Liver (tissue), 9 donors: ENCODE measurements around the gene KIAA1755. TPM values are rescaled to one million over a fixed set of nuclear protein-coding genes. Genes with fewer than 3 reads are reported as not detected.
A peak's percentile ranks its signal among the peaks of the same experiment; 100 is the strongest.

ENCODE experiments used
- DNase-seq: peaks from one replicate; pipeline ENCODE4 v3.0.0-alpha.2; 2017; ENCODE audit warnings: low spot score
- H3K27ac ChIP-seq, 2 donors: one replicate each; pipeline ENCODE4 v1.7.0; 2013; ENCODE audit warnings: inconsistent platforms in 2 of 2, low read length in 2 of 2, control low read depth in 1 of 2, low read depth in 1 of 2, mild to moderate bottlenecking in 1 of 2
- H3K27me3 ChIP-seq, 4 donors: one replicate each; pipeline versions ENCODE4 v1.6.1 to v1.7.0; 2013; ENCODE audit warnings: low read length in 3 of 4, inconsistent platforms in 1 of 4, mild to moderate bottlenecking in 1 of 4, moderate library complexity in 1 of 4; ENCODE audit not compliant: control insufficient read depth in 4 of 4, insufficient read depth in 4 of 4
- H3K36me3 ChIP-seq, 4 donors: one replicate each; pipeline versions ENCODE4 v1.6.1 to v1.7.0; 2013; ENCODE audit warnings: low read length in 3 of 4, mild to moderate bottlenecking in 3 of 4, low read depth in 1 of 4, moderate library complexity in 1 of 4; ENCODE audit not compliant: control insufficient read depth in 4 of 4, insufficient read depth in 3 of 4
- H3K4me1 ChIP-seq, 4 donors: one replicate each; pipeline versions ENCODE4 v1.6.1 to v1.7.0; 2013; ENCODE audit warnings: low read length in 3 of 4, mild to moderate bottlenecking in 3 of 4, moderate library complexity in 1 of 4; ENCODE audit not compliant: control insufficient read depth in 4 of 4, insufficient read depth in 4 of 4
- H3K4me3 ChIP-seq, 3 donors: one replicate each; pipeline versions ENCODE4 v1.6.1 to v1.7.0; 2013; ENCODE audit warnings: low read length in 3 of 3, control low read depth in 1 of 3, low read depth in 1 of 3, mild to moderate bottlenecking in 1 of 3
- H3K9ac ChIP-seq, 2 donors: one replicate each; pipeline ENCODE4 v1.7.0; 2013; ENCODE audit warnings: low read length in 2 of 2, mild to moderate bottlenecking in 2 of 2, moderate library complexity in 2 of 2, control low read depth in 1 of 2, low read depth in 1 of 2
- H3K9me3 ChIP-seq, 4 donors: one replicate each; pipeline versions ENCODE4 v1.6.1 to v1.7.0; 2013; ENCODE audit warnings: low read length in 3 of 4; ENCODE audit not compliant: control insufficient read depth in 4 of 4
- CTCF ChIP-seq: fragments of 150-350 bp; IDR thresholded peaks from 2 replicates; pipeline ENCODE4 v1.5.1; 2017; ENCODE audit warnings: improper control_type of control experiment, low read depth, low read length; ENCODE audit not compliant: missing input control
- EGR1 ChIP-seq, 2 donors: IDR thresholded peaks; 2 replicates each; pipeline ENCODE4 v1.6.1; 2016 to 2018; ENCODE audit warnings: antibody characterized with exemption in 2 of 2, low read depth in 2 of 2
- FOXA1 ChIP-seq: IDR thresholded peaks from 2 replicates; pipeline ENCODE4 v1.6.1; 2016; ENCODE audit warnings: antibody characterized with exemption
- FOXA2 ChIP-seq: IDR thresholded peaks from 2 replicates; pipeline ENCODE4 v1.6.1; 2016; ENCODE audit warnings: antibody characterized with exemption
- GABPA ChIP-seq, 2 donors: IDR thresholded peaks in 1 of 2; conservative IDR thresholded peaks in 1 of 2; 2 replicates each; pipeline ENCODE4 v1.6.1; 2016; ENCODE audit warnings: antibody characterized with exemption in 2 of 2, mild to moderate bottlenecking in 1 of 2, moderate library complexity in 1 of 2
- HNF4A ChIP-seq, 2 donors: conservative IDR thresholded peaks; 2 replicates each; pipeline ENCODE4 v1.6.1; 2016; ENCODE audit warnings: antibody characterized with exemption in 2 of 2, mild to moderate bottlenecking in 2 of 2
- HNF4G ChIP-seq: IDR thresholded peaks from 2 replicates; pipeline ENCODE4 v1.6.1; 2016; ENCODE audit warnings: antibody characterized with exemption
- JUND ChIP-seq, 2 donors: IDR thresholded peaks; 2 replicates each; pipeline ENCODE4 v1.6.1; 2016; ENCODE audit warnings: antibody characterized with exemption in 2 of 2
- NR2F2 ChIP-seq: IDR thresholded peaks from 2 replicates; pipeline ENCODE4 v1.6.1; 2016; ENCODE audit warnings: antibody characterized with exemption
- RAD21 ChIP-seq, 2 donors: IDR thresholded peaks; 2 replicates each; pipeline ENCODE4 v1.6.1; 2016; ENCODE audit warnings: antibody characterized with exemption in 2 of 2, mild to moderate bottlenecking in 2 of 2
- RXRA ChIP-seq, 2 donors: IDR thresholded peaks; 2 replicates each; pipeline ENCODE4 v1.6.1; 2017 to 2018; ENCODE audit warnings: antibody characterized with exemption in 2 of 2, mild to moderate bottlenecking in 1 of 2
- SP1 ChIP-seq: IDR thresholded peaks from 2 replicates; pipeline ENCODE4 v1.6.1; 2018; ENCODE audit warnings: antibody characterized with exemption, mild to moderate bottlenecking
- TAF1 ChIP-seq: conservative IDR thresholded peaks from 2 replicates; pipeline ENCODE4 v1.6.1; 2016; ENCODE audit warnings: antibody characterized with exemption, mild to moderate bottlenecking
- YY1 ChIP-seq: IDR thresholded peaks from 2 replicates; pipeline ENCODE4 v1.6.1; 2016; ENCODE audit warnings: antibody characterized with exemption, mild to moderate bottlenecking
- ZBTB33 ChIP-seq: IDR thresholded peaks from 2 replicates; pipeline ENCODE4 v1.6.1; 2016; ENCODE audit warnings: antibody characterized with exemption
- WGBS: extraction: QIAGEN DNeasy Blood & Tissue Kit; methylation state at CpG from one replicate; pipeline ENCODE4 v1.1.7; 2013; 5-methylcytosine and 5-hydroxymethylcytosine counted together
- polyA plus RNA-seq, 2 donors: library from polyadenylated mRNA; stranded (reverse) in 1 of 2; unstranded in 1 of 2; fragments of 200-250 nt in 1 of 2; fragments of >200 nt in 1 of 2; fragmentation: Nextera tagmentation in 1 of 2; extraction: Ambion mirVana in 1 of 2; gene quantifications; one replicate each; pipeline versions ENCODE4 v1.2.1 to v1.2.3, GENCODE V29; 2013 to 2015
- total RNA-seq, 2 donors: library from RNA; depleted of rRNA; stranded (reverse); fragments of >200 nt; gene quantifications; one replicate each; pipeline ENCODE4 v1.2.3, GENCODE V29; 2014
- TF ChIP-seq, protein P1 (sequence below): IDR thresholded peaks from 2 replicates; pipeline ENCODE4 v1.6.1; 2016; ENCODE audit warnings: antibody characterized with exemption, mild to moderate bottlenecking
- TF ChIP-seq, protein P2 (sequence below): IDR thresholded peaks from 2 replicates; pipeline ENCODE4 v1.6.1; 2016; ENCODE audit warnings: antibody characterized with exemption
- TF ChIP-seq, protein P3 (sequence below): IDR thresholded peaks from 2 replicates; pipeline ENCODE4 v1.6.1; 2016; ENCODE audit warnings: antibody characterized with exemption
- donor health status: healthy.
- donor health status: healthy.
- donor health status: healthy.
- donor health status: healthy.
- donor health status: healthy.

Gene KIAA1755
- total and polyA plus RNA-seq, 4 donors = 0.09 to 1.4 (median 0.81) TPM

GRCh38 chr20:38246357-38247165 is 14.0 kb downstream of the KIAA1755 start:
- Histone ChIP-seq H3K4me3 (no peak overlapping the region), H3K27me3 (no peaks in the 10 kb centered on the region), H3K27ac (peak overlapping the region; percentile 9 to 53), H3K9me3 (peaks cover 4 to 14% (median 5%) of the 10 kb centered on the region in 4 donors), H3K36me3 (no peaks in the 10 kb centered on the region), H3K9ac (no peak overlapping the region), H3K4me1 (peaks cover 9 to 17% (median 11%) of the 10 kb centered on the region in 4 donors)
- WGBS = 39% methylated on average over 14 of the region's 14 CpGs
- DNase-seq = no peak
- TF ChIP-seq GABPA (IDR thresholded peaks at IDR 0.05 in 1 of 2, conservative IDR thresholded peaks at IDR 0.05 in 1 of 2) (no peak), JUND (IDR thresholded peaks at IDR 0.05) (no peak), FOXA1 (no peak), RXRA (IDR thresholded peaks at IDR 0.05) (peak; percentile 53 to 73), CTCF (no peak), EGR1 (IDR thresholded peaks at IDR 0.05; ENCODE audit: low read depth in 2 of 2) (no peak), HNF4G (no peak), HNF4A (conservative IDR thresholded peaks at IDR 0.05) (peak; percentile 74 to 75), SP1 (peak; percentile 79), ZBTB33 (no peak), YY1 (no peak), FOXA2 (no peak), NR2F2 (no peak), TAF1 (no peak), RAD21 (IDR thresholded peaks at IDR 0.05) (no peak)
- TF ChIP-seq, protein P1, sequence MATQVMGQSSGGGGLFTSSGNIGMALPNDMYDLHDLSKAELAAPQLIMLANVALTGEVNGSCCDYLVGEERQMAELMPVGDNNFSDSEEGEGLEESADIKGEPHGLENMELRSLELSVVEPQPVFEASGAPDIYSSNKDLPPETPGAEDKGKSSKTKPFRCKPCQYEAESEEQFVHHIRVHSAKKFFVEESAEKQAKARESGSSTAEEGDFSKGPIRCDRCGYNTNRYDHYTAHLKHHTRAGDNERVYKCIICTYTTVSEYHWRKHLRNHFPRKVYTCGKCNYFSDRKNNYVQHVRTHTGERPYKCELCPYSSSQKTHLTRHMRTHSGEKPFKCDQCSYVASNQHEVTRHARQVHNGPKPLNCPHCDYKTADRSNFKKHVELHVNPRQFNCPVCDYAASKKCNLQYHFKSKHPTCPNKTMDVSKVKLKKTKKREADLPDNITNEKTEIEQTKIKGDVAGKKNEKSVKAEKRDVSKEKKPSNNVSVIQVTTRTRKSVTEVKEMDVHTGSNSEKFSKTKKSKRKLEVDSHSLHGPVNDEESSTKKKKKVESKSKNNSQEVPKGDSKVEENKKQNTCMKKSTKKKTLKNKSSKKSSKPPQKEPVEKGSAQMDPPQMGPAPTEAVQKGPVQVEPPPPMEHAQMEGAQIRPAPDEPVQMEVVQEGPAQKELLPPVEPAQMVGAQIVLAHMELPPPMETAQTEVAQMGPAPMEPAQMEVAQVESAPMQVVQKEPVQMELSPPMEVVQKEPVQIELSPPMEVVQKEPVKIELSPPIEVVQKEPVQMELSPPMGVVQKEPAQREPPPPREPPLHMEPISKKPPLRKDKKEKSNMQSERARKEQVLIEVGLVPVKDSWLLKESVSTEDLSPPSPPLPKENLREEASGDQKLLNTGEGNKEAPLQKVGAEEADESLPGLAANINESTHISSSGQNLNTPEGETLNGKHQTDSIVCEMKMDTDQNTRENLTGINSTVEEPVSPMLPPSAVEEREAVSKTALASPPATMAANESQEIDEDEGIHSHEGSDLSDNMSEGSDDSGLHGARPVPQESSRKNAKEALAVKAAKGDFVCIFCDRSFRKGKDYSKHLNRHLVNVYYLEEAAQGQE = peak; percentile 28
- TF ChIP-seq, protein P2, sequence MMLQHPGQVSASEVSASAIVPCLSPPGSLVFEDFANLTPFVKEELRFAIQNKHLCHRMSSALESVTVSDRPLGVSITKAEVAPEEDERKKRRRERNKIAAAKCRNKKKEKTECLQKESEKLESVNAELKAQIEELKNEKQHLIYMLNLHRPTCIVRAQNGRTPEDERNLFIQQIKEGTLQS = no peak
- TF ChIP-seq, protein P3, sequence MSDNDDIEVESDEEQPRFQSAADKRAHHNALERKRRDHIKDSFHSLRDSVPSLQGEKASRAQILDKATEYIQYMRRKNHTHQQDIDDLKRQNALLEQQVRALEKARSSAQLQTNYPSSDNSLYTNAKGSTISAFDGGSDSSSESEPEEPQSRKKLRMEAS = peak; percentile 25
